GM12878 (cell line): ENCODE data around the gene PTPRD.

Source experiments
- ASH2L ChIP-seq: fragments of 300-600, 200-600 bp; sonication (generic); IDR thresholded peaks from 2 replicates; pipeline ENCODE4 v1.6.1; 2017; ENCODE audit warnings: low read depth, mild to moderate bottlenecking, borderline replicate concordance
- BRCA1 ChIP-seq: IDR thresholded peaks from 2 replicates; pipeline ENCODE4 v1.6.1; 2011; ENCODE audit warnings: low read depth, low read length, improper control_type of control experiment
- EZH2 ChIP-seq: IDR thresholded peaks from 2 replicates; pipeline ENCODE4 v1.6.1; 2012; ENCODE audit warnings: low read depth, mild to moderate bottlenecking, control low read depth, inconsistent platforms, low read length, borderline replicate concordance; ENCODE audit not compliant: control insufficient read depth
- FOXK2 ChIP-seq: fragments of 450-650 bp; IDR thresholded peaks from 2 replicates; pipeline ENCODE4 v1.6.1; 2017; ENCODE audit warnings: mild to moderate bottlenecking, moderate library complexity
- NRF1 ChIP-seq: conservative IDR thresholded peaks from 2 replicates; pipeline ENCODE4 v1.6.1; 2011; ENCODE audit warnings: mild to moderate bottlenecking, low read depth, low read length, improper control_type of control experiment
- POLR2A ChIP-seq: IDR thresholded peaks from 2 replicates; pipeline ENCODE4 v1.6.1; 2011; ENCODE audit warnings: low read depth, mild to moderate bottlenecking, low read length
- SRF ChIP-seq, 2 experiments: IDR thresholded peaks; 2 replicates each; pipeline ENCODE4 v1.6.1; 2011; ENCODE audit warnings: low read depth in 2 of 2, low read length in 2 of 2, mild to moderate bottlenecking in 1 of 2, moderate library complexity in 1 of 2
- TARDBP ChIP-seq: IDR thresholded peaks from 2 replicates; pipeline ENCODE4 v1.6.1; 2016; ENCODE audit warnings: borderline replicate concordance
- TCF12 ChIP-seq: IDR thresholded peaks from 2 replicates; pipeline ENCODE4 v1.6.1; 2011; ENCODE audit warnings: low read depth, mild to moderate bottlenecking, low read length
- TF ChIP-seq, protein P1 (sequence below): fragments of 450-650 bp; IDR thresholded peaks from 2 replicates; pipeline ENCODE4 v1.6.1; 2017; ENCODE audit warnings: mild to moderate bottlenecking, moderate library complexity
- TF ChIP-seq, protein P2 (sequence below), 3 experiments: IDR thresholded peaks in 2 of 3; conservative IDR thresholded peaks in 1 of 3; 2 replicates each; pipeline ENCODE4 v1.5.1; 2011; ENCODE audit warnings: low read depth in 3 of 3, low read length in 3 of 3, mild to moderate bottlenecking in 3 of 3, control low read depth in 2 of 3, moderate library complexity in 2 of 3, inconsistent platforms in 1 of 3, mixed read lengths in 1 of 3; ENCODE audit not compliant: control insufficient read depth in 2 of 3, insufficient read depth in 1 of 3; ENCODE audit errors: extremely low read depth in 1 of 3
- TF ChIP-seq, protein P3 (sequence below): fragments of 450-650 bp; IDR thresholded peaks from 2 replicates; pipeline ENCODE4 v1.6.1; 2016; ENCODE audit warnings: mild to moderate bottlenecking, moderate library complexity, borderline replicate concordance

DNA sequence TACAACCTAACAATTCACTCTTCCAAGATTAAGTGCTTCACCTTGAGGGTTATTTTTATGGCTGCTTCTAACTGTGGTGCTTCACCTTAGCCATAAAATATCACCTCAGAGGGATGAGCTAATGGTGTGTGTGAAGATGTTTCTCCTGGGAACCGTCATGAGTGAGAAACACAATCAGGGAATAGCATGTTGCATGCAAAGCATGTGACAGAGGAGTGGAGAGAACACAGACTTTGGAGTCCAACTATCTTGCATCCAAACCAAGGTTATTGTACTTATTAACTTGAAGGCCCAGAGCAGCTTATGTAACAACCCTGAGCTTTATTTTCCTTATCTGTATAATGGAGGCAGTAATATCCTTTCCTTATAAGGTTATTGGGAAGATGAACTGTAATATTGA, 1724.2 kb downstream of the PTPRD start:
- TF ChIP-seq SRF (IDR thresholded peaks at IDR 0.05; ENCODE audit: low read depth in 2 of 2, low read length in 2 of 2): no peak
- no peak for TF ChIP-seq BRCA1
- TF ChIP-seq, protein P1, sequence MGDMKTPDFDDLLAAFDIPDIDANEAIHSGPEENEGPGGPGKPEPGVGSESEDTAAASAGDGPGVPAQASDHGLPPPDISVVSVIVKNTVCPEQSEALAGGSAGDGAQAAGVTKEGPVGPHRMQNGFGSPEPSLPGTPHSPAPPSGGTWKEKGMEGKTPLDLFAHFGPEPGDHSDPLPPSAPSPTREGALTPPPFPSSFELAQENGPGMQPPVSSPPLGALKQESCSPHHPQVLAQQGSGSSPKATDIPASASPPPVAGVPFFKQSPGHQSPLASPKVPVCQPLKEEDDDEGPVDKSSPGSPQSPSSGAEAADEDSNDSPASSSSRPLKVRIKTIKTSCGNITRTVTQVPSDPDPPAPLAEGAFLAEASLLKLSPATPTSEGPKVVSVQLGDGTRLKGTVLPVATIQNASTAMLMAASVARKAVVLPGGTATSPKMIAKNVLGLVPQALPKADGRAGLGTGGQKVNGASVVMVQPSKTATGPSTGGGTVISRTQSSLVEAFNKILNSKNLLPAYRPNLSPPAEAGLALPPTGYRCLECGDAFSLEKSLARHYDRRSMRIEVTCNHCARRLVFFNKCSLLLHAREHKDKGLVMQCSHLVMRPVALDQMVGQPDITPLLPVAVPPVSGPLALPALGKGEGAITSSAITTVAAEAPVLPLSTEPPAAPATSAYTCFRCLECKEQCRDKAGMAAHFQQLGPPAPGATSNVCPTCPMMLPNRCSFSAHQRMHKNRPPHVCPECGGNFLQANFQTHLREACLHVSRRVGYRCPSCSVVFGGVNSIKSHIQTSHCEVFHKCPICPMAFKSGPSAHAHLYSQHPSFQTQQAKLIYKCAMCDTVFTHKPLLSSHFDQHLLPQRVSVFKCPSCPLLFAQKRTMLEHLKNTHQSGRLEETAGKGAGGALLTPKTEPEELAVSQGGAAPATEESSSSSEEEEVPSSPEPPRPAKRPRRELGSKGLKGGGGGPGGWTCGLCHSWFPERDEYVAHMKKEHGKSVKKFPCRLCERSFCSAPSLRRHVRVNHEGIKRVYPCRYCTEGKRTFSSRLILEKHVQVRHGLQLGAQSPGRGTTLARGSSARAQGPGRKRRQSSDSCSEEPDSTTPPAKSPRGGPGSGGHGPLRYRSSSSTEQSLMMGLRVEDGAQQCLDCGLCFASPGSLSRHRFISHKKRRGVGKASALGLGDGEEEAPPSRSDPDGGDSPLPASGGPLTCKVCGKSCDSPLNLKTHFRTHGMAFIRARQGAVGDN: no peak
- TF ChIP-seq TCF12: no peak
- no peak for TF ChIP-seq TARDBP
- TF ChIP-seq, protein P2, sequence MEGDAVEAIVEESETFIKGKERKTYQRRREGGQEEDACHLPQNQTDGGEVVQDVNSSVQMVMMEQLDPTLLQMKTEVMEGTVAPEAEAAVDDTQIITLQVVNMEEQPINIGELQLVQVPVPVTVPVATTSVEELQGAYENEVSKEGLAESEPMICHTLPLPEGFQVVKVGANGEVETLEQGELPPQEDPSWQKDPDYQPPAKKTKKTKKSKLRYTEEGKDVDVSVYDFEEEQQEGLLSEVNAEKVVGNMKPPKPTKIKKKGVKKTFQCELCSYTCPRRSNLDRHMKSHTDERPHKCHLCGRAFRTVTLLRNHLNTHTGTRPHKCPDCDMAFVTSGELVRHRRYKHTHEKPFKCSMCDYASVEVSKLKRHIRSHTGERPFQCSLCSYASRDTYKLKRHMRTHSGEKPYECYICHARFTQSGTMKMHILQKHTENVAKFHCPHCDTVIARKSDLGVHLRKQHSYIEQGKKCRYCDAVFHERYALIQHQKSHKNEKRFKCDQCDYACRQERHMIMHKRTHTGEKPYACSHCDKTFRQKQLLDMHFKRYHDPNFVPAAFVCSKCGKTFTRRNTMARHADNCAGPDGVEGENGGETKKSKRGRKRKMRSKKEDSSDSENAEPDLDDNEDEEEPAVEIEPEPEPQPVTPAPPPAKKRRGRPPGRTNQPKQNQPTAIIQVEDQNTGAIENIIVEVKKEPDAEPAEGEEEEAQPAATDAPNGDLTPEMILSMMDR (IDR thresholded peaks at IDR 0.05 in 2 of 3, conservative IDR thresholded peaks at IDR 0.05 in 1 of 3; ENCODE audit: control insufficient read depth in 2 of 3, extremely low read depth in 1 of 3, insufficient read depth in 1 of 3, low read depth in 3 of 3, low read length in 3 of 3): no peak
- no peak for TF ChIP-seq FOXK2
- TF ChIP-seq EZH2: no peak
- TF ChIP-seq, protein P3, sequence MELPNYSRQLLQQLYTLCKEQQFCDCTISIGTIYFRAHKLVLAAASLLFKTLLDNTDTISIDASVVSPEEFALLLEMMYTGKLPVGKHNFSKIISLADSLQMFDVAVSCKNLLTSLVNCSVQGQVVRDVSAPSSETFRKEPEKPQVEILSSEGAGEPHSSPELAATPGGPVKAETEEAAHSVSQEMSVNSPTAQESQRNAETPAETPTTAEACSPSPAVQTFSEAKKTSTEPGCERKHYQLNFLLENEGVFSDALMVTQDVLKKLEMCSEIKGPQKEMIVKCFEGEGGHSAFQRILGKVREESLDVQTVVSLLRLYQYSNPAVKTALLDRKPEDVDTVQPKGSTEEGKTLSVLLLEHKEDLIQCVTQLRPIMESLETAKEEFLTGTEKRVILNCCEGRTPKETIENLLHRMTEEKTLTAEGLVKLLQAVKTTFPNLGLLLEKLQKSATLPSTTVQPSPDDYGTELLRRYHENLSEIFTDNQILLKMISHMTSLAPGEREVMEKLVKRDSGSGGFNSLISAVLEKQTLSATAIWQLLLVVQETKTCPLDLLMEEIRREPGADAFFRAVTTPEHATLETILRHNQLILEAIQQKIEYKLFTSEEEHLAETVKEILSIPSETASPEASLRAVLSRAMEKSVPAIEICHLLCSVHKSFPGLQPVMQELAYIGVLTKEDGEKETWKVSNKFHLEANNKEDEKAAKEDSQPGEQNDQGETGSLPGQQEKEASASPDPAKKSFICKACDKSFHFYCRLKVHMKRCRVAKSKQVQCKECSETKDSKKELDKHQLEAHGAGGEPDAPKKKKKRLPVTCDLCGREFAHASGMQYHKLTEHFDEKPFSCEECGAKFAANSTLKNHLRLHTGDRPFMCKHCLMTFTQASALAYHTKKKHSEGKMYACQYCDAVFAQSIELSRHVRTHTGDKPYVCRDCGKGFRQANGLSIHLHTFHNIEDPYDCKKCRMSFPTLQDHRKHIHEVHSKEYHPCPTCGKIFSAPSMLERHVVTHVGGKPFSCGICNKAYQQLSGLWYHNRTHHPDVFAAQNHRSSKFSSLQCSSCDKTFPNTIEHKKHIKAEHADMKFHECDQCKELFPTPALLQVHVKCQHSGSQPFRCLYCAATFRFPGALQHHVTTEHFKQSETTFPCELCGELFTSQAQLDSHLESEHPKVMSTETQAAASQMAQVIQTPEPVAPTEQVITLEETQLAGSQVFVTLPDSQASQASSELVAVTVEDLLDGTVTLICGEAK: no peak
- no peak for TF ChIP-seq POLR2A
- TF ChIP-seq NRF1: no peak
- no peak for TF ChIP-seq ASH2L
